Measurements from ENCODE around the gene SMIM38.
A peak's percentile ranks its signal among the peaks of the same experiment; 100 is the strongest.

The SMIM38 gene

DNA sequence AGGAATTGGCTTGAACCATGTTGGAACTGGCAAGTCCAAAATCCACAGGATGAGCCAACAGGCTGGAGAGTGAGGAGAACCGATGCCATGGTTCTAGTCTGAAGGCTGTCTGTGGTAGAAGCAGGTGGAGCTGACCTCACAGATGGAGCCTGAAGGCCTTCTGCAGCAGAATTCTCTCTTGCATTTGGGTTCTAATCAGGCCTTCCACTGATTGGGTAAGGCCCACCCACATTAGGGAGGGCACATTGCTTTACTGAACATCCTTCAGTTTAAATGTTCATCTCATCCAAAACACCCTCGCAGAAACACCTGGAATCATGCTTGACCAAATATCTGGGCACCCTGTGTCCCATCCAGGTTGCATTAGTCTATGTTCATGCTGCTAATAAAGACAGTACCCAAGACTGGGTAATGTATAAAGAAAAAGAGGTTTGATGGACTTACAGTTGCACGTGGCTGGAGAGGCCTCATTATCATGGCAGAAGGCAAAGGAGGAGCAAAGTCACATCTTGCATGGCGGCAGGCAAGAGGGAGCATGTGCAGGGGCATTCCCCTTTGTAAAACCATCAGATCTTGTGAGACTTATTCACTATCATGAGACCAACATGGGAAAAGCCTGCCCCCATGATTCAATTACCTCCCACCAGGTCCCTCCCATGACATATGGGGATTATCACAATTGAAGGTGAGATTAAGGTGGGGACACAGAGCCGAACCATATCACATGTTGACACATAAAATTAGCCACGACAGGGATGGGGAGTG lies 15.9 kb downstream of the SMIM38 start:
- Mint-ChIP-seq H3K4me1 (peaks cover 20% of the 10 kb centered on the region), H3K27ac (no peak overlapping the region), H3K4me3 (no peak overlapping the region), H3K27me3 (no peaks in the 10 kb centered on the region), H3K9me3 (peaks cover 2% of the 10 kb centered on the region), H3K36me3 (no peaks in the 10 kb centered on the region)
- ATAC-seq: no peak

DNA sequence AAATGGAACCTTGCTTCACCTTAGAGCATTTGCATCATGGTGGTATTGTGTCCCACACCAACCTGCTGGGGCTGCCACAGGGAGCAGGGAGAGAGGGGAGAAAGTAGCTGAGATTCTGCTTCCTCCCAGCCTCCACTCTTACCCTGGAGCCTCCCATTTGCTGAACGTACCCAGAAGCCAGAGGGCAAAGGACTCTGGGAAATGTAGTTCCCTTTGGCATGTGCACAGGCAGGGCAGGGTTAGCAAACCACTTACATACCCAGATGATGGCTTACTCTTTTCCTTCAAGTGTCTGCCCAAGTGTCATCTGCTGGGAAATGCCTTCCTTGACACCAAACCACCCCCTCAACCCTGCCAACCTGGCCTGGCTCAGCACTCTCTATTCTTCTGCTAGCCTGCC lies 16.9 kb downstream of the SMIM38 start:
- Mint-ChIP-seq H3K4me3 (no peak overlapping the region), H3K27ac (no peak overlapping the region), H3K27me3 (no peaks in the 10 kb centered on the region), H3K9me3 (peaks cover 2% of the 10 kb centered on the region), H3K36me3 (no peaks in the 10 kb centered on the region), H3K4me1 (peaks cover 10% of the 10 kb centered on the region)
- ATAC-seq: no peak

DNA sequence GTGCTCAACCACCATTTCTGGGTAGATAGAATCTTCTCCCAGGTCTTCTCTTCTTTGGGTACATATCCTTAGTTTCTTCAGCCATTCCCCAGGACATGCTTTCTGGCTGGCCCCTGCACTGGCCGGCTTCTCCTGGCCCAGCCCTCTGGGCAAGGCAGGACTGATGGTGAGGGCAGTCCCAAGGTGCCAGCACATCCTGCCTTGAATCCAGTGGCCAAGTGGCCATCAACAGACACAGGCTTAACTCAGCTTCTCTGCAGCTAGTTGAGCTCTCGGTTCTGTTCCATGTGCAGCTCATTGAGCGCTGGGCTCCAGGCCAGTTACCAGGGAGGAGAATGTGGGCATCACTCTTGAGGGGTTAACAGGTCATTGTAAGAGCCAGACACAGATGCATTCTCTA lies 17.6 kb downstream of the SMIM38 start:
- Mint-ChIP-seq H3K27me3 (peaks cover 1% of the 10 kb centered on the region), H3K36me3 (no peaks in the 10 kb centered on the region), H3K4me3 (no peak overlapping the region), H3K4me1 (peaks cover 6% of the 10 kb centered on the region), H3K27ac (no peak overlapping the region), H3K9me3 (peaks cover 2% of the 10 kb centered on the region)
- no peak for ATAC-seq

DNA sequence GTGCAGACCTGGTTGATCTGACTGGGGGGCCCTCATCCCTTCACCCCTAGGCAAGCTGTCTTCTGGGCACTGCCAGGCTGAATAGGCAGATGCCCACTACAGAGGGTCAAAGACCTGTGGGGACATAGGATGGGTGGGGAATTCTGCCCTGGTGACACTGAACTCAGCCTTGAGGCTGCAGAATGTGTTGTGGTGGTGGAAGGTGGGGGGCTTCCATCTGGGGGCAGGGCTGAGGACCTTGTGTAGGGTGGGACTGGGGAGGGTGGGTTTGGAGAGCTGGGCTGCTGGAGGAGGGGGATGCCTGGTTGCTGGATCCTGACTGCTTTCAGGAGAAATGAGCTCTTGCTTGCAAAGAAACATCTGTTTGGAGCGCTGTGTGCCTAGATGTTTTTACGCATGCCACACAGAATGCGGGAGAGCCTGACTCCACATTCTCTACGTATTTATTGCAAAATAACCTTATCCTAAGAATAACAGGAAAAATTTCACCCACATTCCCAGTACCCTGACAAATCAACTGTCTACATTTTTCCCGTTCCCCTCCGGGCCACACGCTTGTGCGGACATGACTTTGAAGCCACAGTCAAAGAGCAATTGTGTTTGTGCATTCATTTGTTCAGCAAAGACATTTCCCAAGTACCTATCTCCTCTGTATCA lies 18.3 kb downstream of the SMIM38 start:
- no peak for ATAC-seq
- Mint-ChIP-seq H3K4me3 (no peak overlapping the region), H3K27ac (no peak overlapping the region), H3K36me3 (no peaks in the 10 kb centered on the region), H3K27me3 (peaks cover 8% of the 10 kb centered on the region), H3K4me1 (peaks cover 6% of the 10 kb centered on the region), H3K9me3 (peaks cover 2% of the 10 kb centered on the region)

DNA sequence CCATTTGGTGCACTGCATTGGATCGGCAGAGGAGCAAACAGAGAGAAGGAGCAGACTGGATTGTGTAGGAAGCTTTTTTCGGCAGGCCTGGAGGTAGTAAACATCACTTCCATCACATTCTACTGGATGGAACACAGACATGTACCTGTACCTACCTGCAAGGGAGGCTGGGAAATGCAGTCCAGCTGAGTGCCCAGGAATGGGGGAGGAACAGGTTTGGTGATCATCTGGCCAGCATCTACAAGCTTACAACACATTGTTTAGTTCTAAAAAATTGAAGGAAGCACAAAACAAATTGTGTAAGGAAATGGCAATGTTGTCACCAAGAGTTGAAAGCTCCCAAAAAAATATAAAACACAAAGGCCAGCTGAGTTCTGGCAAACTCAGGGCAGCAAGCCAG lies 19.1 kb downstream of the SMIM38 start:
- Mint-ChIP-seq H3K9me3 (peaks cover 2% of the 10 kb centered on the region), H3K27me3 (peaks cover 10% of the 10 kb centered on the region), H3K36me3 (no peaks in the 10 kb centered on the region), H3K27ac (no peak overlapping the region), H3K4me3 (no peak overlapping the region), H3K4me1 (peaks cover 6% of the 10 kb centered on the region)
- no peak for ATAC-seq

DNA sequence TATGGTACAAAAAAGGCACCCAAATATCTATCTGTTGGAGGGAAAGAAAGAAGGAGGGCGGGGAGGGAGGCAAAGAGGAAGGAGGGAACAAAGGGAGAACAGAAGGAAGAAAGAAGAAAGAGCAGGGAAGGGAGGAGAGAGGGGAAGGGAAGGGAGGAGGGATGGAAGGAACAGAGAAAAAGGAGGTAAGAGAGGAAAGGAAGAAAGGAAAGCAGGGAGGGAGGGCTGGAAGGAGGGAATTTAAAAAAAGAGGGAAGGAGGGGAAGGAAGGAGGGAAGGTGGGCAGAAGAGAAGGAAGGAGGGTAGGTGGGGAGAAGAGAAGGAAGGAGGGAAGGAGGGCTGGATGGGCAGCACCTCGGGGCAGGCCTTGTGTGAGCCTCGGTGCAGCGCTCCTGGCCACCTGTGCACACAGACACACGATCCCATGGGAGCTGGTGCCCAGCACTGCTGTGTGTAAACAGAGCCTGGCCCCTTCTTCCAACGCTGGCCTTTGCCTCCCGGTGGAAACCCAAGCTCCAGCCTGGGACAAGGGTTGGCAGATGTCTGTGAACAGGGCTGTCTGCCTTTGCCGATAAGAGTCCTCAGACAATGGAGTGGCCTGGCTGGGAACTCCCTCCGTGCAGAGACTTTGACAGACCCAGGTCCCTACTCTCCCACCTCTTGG lies 23.2 kb downstream of the SMIM38 start:
- no peak overlapping the region for H3K27ac Mint-ChIP-seq

DNA sequence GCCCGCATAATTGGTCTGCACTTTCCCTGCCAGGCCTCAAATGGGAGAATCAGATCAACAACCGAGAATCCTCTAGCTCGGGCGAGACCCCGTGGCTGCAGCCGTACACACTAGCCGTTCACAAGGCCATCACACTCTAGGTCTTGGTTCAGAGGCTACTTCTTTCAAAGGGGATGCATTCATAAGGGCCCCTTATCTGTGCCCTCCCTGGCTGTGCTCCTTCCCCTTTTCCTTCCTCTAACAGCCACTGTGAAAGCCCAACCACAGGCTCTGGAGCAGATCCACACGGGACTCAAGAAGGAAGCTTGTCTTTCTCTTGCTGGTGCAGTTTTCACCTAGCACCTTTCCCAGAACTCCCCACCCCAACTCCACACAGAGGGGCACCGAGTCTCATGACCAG lies 24.5 kb downstream of the SMIM38 start:
- Mint-ChIP-seq H3K27me3 (peaks cover 10% of the 10 kb centered on the region), H3K4me1 (peaks cover 11% of the 10 kb centered on the region), H3K36me3 (no peaks in the 10 kb centered on the region), H3K27ac (no peak overlapping the region), H3K4me3 (no peak overlapping the region), H3K9me3 (no peaks in the 10 kb centered on the region)
- ATAC-seq: no peak

More for the DNA sequence above, 23.2 kb downstream of the SMIM38 start:
- no peaks in the 10 kb centered on the region for H3K36me3 Mint-ChIP-seq
- H3K9me3 Mint-ChIP-seq: no peaks in the 10 kb centered on the region
- peaks cover 8% of the 10 kb centered on the region for H3K4me1 Mint-ChIP-seq
- no peak overlapping the region for H3K4me3 Mint-ChIP-seq
- peaks cover 10% of the 10 kb centered on the region for H3K27me3 Mint-ChIP-seq
- ATAC-seq: no peak

DNA sequence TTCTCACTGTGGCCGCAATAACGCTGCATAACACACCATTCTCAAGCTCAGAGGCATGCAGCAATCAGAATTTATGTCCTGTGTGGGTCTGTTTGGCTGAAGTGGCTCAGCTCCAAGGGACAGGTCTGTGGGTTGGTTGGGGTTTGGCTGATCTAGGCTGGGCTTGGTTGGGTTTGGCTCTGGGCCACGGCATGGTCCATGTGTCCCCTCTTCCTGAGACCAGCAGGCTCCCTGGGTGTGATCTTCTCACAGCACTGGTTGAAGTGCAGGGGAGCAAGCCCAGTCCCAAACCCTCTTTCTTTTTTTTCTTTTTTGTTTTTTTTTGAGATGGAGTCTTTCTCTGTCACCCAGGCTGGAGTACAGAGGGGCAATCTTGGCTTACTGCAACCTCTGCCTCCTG lies 25.0 kb downstream of the SMIM38 start:
- Mint-ChIP-seq H3K4me1 (peaks cover 11% of the 10 kb centered on the region), H3K9me3 (no peaks in the 10 kb centered on the region), H3K36me3 (no peaks in the 10 kb centered on the region), H3K27me3 (peaks cover 10% of the 10 kb centered on the region), H3K4me3 (no peak overlapping the region), H3K27ac (no peak overlapping the region)
- ATAC-seq: no peak

DNA sequence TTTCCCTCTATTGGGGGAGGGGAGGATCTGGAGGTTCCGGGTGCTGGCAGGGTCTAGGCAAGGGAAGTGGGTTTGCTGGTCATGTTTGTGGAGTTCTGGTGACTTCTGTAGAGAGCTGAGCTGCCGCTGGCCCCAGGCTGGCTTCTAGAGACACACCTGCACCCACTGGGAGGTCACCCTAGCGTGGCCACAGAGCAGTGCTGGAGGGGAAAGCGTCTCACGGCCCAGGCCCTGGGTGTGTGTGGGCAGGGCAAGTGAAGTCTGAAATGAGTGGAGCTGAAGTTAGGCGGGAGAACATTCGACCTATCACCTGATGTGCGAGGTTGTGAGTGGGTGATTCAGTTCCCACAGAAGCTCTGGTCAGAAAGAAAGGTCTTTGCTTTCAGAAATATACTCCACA lies 27.9 kb downstream of the SMIM38 start:
- Mint-ChIP-seq H3K4me3 (no peak overlapping the region), H3K4me1 (peaks cover 11% of the 10 kb centered on the region), H3K9me3 (peaks cover 6% of the 10 kb centered on the region), H3K36me3 (no peaks in the 10 kb centered on the region), H3K27me3 (peaks cover 6% of the 10 kb centered on the region), H3K27ac (no peak overlapping the region)
- peak; percentile 82 for ATAC-seq

DNA sequence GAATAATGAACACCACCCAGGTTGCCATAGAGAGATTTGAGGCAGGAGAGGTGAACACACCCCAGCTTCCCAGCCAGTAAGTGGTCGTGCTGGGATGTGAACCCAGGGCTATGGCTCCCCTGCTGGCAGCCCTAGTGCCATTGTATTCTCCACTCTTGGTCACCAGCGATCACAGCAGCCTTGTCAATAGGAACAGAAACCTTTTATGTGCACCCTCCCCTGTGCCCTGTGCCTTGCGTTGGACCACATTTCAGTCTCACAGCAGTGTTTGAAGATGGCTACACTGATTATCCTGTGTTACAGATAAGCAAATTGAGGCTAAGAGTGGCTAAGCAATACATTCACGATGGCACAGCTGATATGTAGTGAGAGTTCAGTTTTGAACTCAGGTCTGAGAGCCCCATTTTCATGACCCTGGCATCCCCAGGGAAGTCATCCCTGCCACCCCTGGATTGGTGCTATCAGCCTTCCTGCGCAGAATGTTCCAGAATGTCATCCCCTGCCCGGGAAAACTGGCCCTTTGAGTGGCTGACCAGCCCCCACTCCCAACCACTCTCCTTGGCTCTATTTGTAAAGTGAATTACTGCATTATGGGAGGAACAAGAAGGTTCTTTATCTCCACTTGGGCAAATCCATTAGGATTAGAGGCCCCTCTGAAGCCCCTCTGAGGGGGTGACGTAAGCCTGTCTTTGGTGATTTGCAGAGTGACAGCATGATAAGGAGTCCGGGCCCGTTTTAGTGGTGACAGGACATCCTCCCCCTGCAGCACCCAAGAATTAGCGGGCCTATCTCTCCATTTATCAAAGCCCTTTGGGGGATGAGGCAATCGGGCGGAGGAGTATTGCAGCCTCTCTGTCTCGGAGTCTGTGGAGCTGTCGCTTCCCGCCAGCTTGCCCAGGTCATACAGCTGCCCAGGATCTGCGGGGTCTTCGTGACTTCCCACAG lies 30.9 kb downstream of the SMIM38 start:
- H3K27me3 Mint-ChIP-seq: peaks cover 10% of the 10 kb centered on the region
- peaks cover 14% of the 10 kb centered on the region for H3K9me3 Mint-ChIP-seq
- H3K4me1 Mint-ChIP-seq: peaks cover 11% of the 10 kb centered on the region
- H3K4me3 Mint-ChIP-seq: no peak overlapping the region
- H3K27ac Mint-ChIP-seq: no peak overlapping the region
- ATAC-seq: no peak
- H3K36me3 Mint-ChIP-seq: peaks cover 8% of the 10 kb centered on the region

DNA sequence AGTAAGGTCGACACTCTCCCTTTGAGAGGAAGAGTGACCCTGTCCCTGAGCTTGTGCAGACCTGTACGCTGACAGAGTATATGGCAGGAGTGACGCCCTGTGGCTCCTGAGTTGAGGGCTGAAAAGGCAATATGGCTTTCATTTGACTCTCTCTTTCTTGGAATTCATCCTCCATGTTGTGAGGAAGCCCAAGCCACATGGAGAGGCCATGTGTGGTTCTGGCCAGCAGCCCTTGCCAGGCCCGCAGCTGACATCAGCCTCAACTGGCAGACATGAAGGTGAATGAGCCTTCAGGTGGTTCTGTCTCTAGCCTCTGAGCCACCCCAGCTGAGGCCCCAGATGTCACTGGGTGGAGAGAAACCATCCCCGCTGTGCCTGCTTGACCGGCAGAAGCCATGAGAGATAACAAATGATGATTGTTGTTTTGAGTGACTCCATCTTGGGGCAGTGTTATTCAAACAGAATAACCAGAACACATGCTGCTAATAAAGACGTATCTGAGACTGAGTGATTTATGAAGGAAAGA lies 31.9 kb downstream of the SMIM38 start:
- peaks cover 14% of the 10 kb centered on the region for H3K9me3 Mint-ChIP-seq
- H3K27ac Mint-ChIP-seq: no peak overlapping the region
- H3K4me1 Mint-ChIP-seq: peaks cover 11% of the 10 kb centered on the region
- peaks cover 8% of the 10 kb centered on the region for H3K36me3 Mint-ChIP-seq
- H3K27me3 Mint-ChIP-seq: peaks cover 10% of the 10 kb centered on the region
- no peak overlapping the region for H3K4me3 Mint-ChIP-seq
- ATAC-seq: no peak

DNA sequence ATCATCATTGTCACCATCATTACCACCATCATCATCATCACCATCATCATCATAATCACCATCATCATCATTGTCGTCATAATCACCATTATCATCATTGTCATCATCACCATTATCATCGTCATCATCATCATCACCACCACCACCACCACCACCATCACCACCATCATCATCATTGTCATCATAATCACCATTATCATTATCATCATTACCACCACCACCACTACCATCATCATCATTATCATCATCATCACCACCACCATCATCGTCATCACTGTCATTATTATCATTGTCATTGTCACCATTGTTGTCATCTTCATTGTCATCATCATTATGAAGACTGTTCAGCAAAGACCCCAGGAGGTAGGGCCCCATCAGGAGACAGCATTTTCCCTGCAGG lies 33.3 kb downstream of the SMIM38 start:
- peaks cover 2% of the 10 kb centered on the region for H3K4me1 Mint-ChIP-seq
- peaks cover 14% of the 10 kb centered on the region for H3K9me3 Mint-ChIP-seq
- no peak overlapping the region for H3K4me3 Mint-ChIP-seq
- no peak for ATAC-seq
- H3K27me3 Mint-ChIP-seq: peaks cover 10% of the 10 kb centered on the region
- H3K36me3 Mint-ChIP-seq: peaks cover 8% of the 10 kb centered on the region
- H3K27ac Mint-ChIP-seq: no peak overlapping the region

DNA sequence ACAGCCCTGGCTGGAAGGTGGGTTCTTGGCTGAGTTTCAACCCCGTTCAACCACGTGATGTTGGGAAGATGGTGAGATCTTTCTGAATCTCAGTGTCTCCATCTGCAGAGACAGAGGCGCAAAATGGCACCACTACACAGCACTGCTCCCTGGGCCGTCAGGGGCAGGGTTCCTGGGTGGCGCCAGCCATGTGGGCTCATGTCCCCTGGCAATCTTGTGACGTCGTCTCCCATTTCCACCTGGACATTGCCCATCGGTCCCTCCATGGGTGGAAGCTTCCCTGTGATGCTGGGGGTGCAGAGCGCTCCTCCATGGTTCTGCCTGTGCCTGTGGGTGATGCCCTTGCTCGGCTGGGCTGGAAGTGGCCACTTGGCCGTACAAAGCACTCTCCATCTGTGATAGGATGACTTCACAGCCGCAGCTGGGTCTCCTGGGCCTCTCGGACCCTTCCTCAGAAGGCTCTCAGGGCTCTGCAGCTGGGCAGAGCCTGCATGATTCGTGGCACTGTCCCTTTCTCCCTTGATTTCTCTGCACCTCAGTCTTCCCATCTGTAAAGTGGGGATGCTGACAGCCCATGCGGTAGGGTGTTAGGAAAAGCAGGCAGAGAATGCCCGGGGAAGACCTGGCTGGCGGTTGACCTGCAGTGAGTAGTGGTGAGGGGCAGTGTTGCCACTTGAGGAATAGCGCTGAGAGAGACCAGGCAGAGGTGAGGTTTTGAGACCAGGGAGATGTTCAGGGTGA lies 35.2 kb downstream of the SMIM38 start:
- Mint-ChIP-seq H3K9me3 (peaks cover 24% of the 10 kb centered on the region), H3K4me3 (no peak overlapping the region), H3K27me3 (peaks cover 10% of the 10 kb centered on the region), H3K27ac (no peak overlapping the region), H3K36me3 (peaks cover 14% of the 10 kb centered on the region), H3K4me1 (no peaks in the 10 kb centered on the region)
- ATAC-seq: no peak

DNA sequence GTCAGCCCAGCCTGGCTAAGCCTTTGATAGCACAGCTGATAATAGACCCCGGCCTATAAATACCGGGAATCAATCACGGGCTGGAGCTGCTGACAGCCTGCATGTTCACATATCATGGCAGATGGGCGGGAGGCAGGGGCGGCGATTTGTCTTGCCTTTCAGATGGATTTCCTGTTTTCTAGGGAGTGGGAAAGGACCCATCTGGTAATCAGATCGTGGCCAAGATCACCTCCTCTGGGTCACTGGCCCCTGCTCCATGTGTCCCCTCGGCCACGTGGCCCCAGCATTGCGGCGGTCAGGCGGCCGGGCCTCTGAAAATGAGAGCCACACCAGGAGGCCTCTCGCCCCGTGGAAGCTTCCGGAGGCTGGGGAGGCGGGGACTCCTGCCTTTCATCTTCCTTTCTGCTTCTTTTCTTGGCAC lies 36.6 kb downstream of the SMIM38 start:
- Mint-ChIP-seq H3K4me1 (no peaks in the 10 kb centered on the region), H3K27ac (no peak overlapping the region), H3K4me3 (no peak overlapping the region), H3K9me3 (peaks cover 24% of the 10 kb centered on the region), H3K27me3 (peaks cover 10% of the 10 kb centered on the region), H3K36me3 (peaks cover 14% of the 10 kb centered on the region)
- no peak for ATAC-seq

Data from stimulated activated memory B cell treated with anti-CD40 and anti-IgM and Interleukin-4, amounts not matched to agents 10 μg/mL and 1 μg/mL and 100 μg/mL, for 72 hours (primary cell).